ENCODE results near the gene RPTOR.

The RPTOR gene

GRCh38 chr17:80544655-80545498 is at the start of gene RPTOR:
RPTOR (plus strand) TSS chr17:80544838; CDS start chr17:80545630, 792 bp downstream.
- no peaks in the 10 kb centered on the region for H3K9me3 ChIP-seq (ENCODE audit: control insufficient read depth, low read length)
- H3K36me3 ChIP-seq (ENCODE audit: control insufficient read depth, insufficient read depth, low read length, severe bottlenecking), result no peaks in the 10 kb centered on the region
- peak within 1 kb of the TSS; percentile 97 for H3K9ac ChIP-seq (ENCODE audit: low read length)
- H3K4me3 ChIP-seq (ENCODE audit: low read length), result peak within 1 kb of the TSS; percentile 95
- peak; percentile 95 for DNase-seq (ENCODE audit: low read depth)
- peaks cover 22% of the 10 kb centered on the region for H3K4me1 ChIP-seq (ENCODE audit: control insufficient read depth, insufficient read depth, low read length)
- peaks cover 9% of the 10 kb centered on the region for H3K27me3 ChIP-seq (replicated peaks; ENCODE audit: control insufficient read depth, insufficient read depth, low read length)

- no peak for DNase-seq (ENCODE audit: low read depth)
- Histone ChIP-seq H3K4me1 (ENCODE audit: control insufficient read depth, insufficient read depth, low read length) (peaks cover 28% of the 10 kb centered on the region), H3K4me3 (ENCODE audit: low read length) (peak overlapping the region; percentile 59), H3K27me3 (replicated peaks; ENCODE audit: control insufficient read depth, insufficient read depth, low read length) (no peaks in the 10 kb centered on the region), H3K9me3 (ENCODE audit: control insufficient read depth, low read length) (no peaks in the 10 kb centered on the region), H3K36me3 (ENCODE audit: control insufficient read depth, insufficient read depth, low read length, severe bottlenecking) (no peaks in the 10 kb centered on the region), H3K9ac (ENCODE audit: low read length) (peak overlapping the region; percentile 71)
Measured at GRCh38 chr17:80497726-80498241, 46.9 kb upstream of the RPTOR start.

GRCh38 chr17:80498242-80498919 is 46.3 kb upstream of the RPTOR start:
- Histone ChIP-seq H3K9ac (ENCODE audit: low read length) (peak overlapping the region; percentile 71), H3K9me3 (ENCODE audit: control insufficient read depth, low read length) (no peaks in the 10 kb centered on the region), H3K4me3 (ENCODE audit: low read length) (peak overlapping the region; percentile 59), H3K27me3 (replicated peaks; ENCODE audit: control insufficient read depth, insufficient read depth, low read length) (no peaks in the 10 kb centered on the region), H3K4me1 (ENCODE audit: control insufficient read depth, insufficient read depth, low read length) (peaks cover 23% of the 10 kb centered on the region), H3K36me3 (ENCODE audit: control insufficient read depth, insufficient read depth, low read length, severe bottlenecking) (no peaks in the 10 kb centered on the region)
- DNase-seq (ENCODE audit: low read depth), result no peak

- Histone ChIP-seq H3K27me3 (replicated peaks; ENCODE audit: control insufficient read depth, insufficient read depth, low read length) (no peaks in the 10 kb centered on the region), H3K4me1 (ENCODE audit: control insufficient read depth, insufficient read depth, low read length) (peaks cover 21% of the 10 kb centered on the region), H3K9ac (ENCODE audit: low read length) (peak overlapping the region; percentile 71), H3K36me3 (ENCODE audit: control insufficient read depth, insufficient read depth, low read length, severe bottlenecking) (no peaks in the 10 kb centered on the region), H3K9me3 (ENCODE audit: control insufficient read depth, low read length) (no peaks in the 10 kb centered on the region), H3K4me3 (ENCODE audit: low read length) (no peak overlapping the region)
- no peak for DNase-seq (ENCODE audit: low read depth)
Measured at GRCh38 chr17:80498920-80499410, 45.7 kb upstream of the RPTOR start.

- Histone ChIP-seq H3K4me1 (ENCODE audit: control insufficient read depth, insufficient read depth, low read length) (peaks cover 22% of the 10 kb centered on the region), H3K27me3 (replicated peaks; ENCODE audit: control insufficient read depth, insufficient read depth, low read length) (no peaks in the 10 kb centered on the region), H3K36me3 (ENCODE audit: control insufficient read depth, insufficient read depth, low read length, severe bottlenecking) (no peaks in the 10 kb centered on the region), H3K4me3 (ENCODE audit: low read length) (no peak overlapping the region), H3K9ac (ENCODE audit: low read length) (no peak overlapping the region), H3K9me3 (ENCODE audit: control insufficient read depth, low read length) (no peaks in the 10 kb centered on the region)
- no peak for DNase-seq (ENCODE audit: low read depth)
Measured at GRCh38 chr17:80499560-80499959, 45.1 kb upstream of the RPTOR start.

- Histone ChIP-seq H3K4me1 (ENCODE audit: control insufficient read depth, insufficient read depth, low read length) (peaks cover 28% of the 10 kb centered on the region), H3K27me3 (replicated peaks; ENCODE audit: control insufficient read depth, insufficient read depth, low read length) (no peaks in the 10 kb centered on the region), H3K4me3 (ENCODE audit: low read length) (no peak overlapping the region), H3K36me3 (ENCODE audit: control insufficient read depth, insufficient read depth, low read length, severe bottlenecking) (no peaks in the 10 kb centered on the region), H3K9me3 (ENCODE audit: control insufficient read depth, low read length) (no peaks in the 10 kb centered on the region), H3K9ac (ENCODE audit: low read length) (no peak overlapping the region)
- no peak for DNase-seq (ENCODE audit: low read depth)
Measured at GRCh38 chr17:80499961-80500665, 44.5 kb upstream of the RPTOR start.

- Histone ChIP-seq H3K4me3 (ENCODE audit: low read length) (no peak overlapping the region), H3K9ac (ENCODE audit: low read length) (no peak overlapping the region), H3K4me1 (ENCODE audit: control insufficient read depth, insufficient read depth, low read length) (peaks cover 34% of the 10 kb centered on the region), H3K36me3 (ENCODE audit: control insufficient read depth, insufficient read depth, low read length, severe bottlenecking) (no peaks in the 10 kb centered on the region), H3K27me3 (replicated peaks; ENCODE audit: control insufficient read depth, insufficient read depth, low read length) (no peaks in the 10 kb centered on the region), H3K9me3 (ENCODE audit: control insufficient read depth, low read length) (no peaks in the 10 kb centered on the region)
- no peak for DNase-seq (ENCODE audit: low read depth)
Measured at GRCh38 chr17:80501741-80502577, 42.7 kb upstream of the RPTOR start.

GRCh38 chr17:80502578-80502877 is 42.1 kb upstream of the RPTOR start:
- Histone ChIP-seq H3K4me1 (ENCODE audit: control insufficient read depth, insufficient read depth, low read length) (peaks cover 34% of the 10 kb centered on the region), H3K4me3 (ENCODE audit: low read length) (no peak overlapping the region), H3K9ac (ENCODE audit: low read length) (no peak overlapping the region), H3K27me3 (replicated peaks; ENCODE audit: control insufficient read depth, insufficient read depth, low read length) (no peaks in the 10 kb centered on the region), H3K36me3 (ENCODE audit: control insufficient read depth, insufficient read depth, low read length, severe bottlenecking) (no peaks in the 10 kb centered on the region), H3K9me3 (ENCODE audit: control insufficient read depth, low read length) (no peaks in the 10 kb centered on the region)
- DNase-seq (ENCODE audit: low read depth), result no peak

- Histone ChIP-seq H3K9me3 (ENCODE audit: control insufficient read depth, low read length) (no peaks in the 10 kb centered on the region), H3K4me3 (ENCODE audit: low read length) (no peak overlapping the region), H3K4me1 (ENCODE audit: control insufficient read depth, insufficient read depth, low read length) (peaks cover 32% of the 10 kb centered on the region), H3K27me3 (replicated peaks; ENCODE audit: control insufficient read depth, insufficient read depth, low read length) (no peaks in the 10 kb centered on the region), H3K9ac (ENCODE audit: low read length) (no peak overlapping the region), H3K36me3 (ENCODE audit: control insufficient read depth, insufficient read depth, low read length, severe bottlenecking) (no peaks in the 10 kb centered on the region)
- no peak for DNase-seq (ENCODE audit: low read depth)
Measured at GRCh38 chr17:80503031-80503430, 41.6 kb upstream of the RPTOR start.

GRCh38 chr17:80503921-80504320 is 40.7 kb upstream of the RPTOR start:
- H3K9ac ChIP-seq (ENCODE audit: low read length), result no peak overlapping the region
- H3K27me3 ChIP-seq (replicated peaks; ENCODE audit: control insufficient read depth, insufficient read depth, low read length), result no peaks in the 10 kb centered on the region
- no peak for DNase-seq (ENCODE audit: low read depth)
- peaks cover 25% of the 10 kb centered on the region for H3K4me1 ChIP-seq (ENCODE audit: control insufficient read depth, insufficient read depth, low read length)
- H3K4me3 ChIP-seq (ENCODE audit: low read length), result no peak overlapping the region
- no peaks in the 10 kb centered on the region for H3K36me3 ChIP-seq (ENCODE audit: control insufficient read depth, insufficient read depth, low read length, severe bottlenecking)
- H3K9me3 ChIP-seq (ENCODE audit: control insufficient read depth, low read length), result no peaks in the 10 kb centered on the region

Data from adipocyte (in vitro differentiated cells).